ENCODE results near the gene SMCO2. TPM values are rescaled to one million over a fixed set of nuclear protein-coding genes. Genes with fewer than 3 reads are reported as not detected.
A peak's percentile ranks its signal among the peaks of the same experiment; 100 is the strongest.

Gene SMCO2
- total and polyA plus RNA-seq, 9 of the 15 experiments (the other 6 are each of a cell fraction or from before 2014, with no cell fraction given): not detected

- no peak for TF ChIP-seq CREB1 (IDR thresholded peaks at IDR 0.05)
- no peak; the same call in 1 of the 2 replicates for TF ChIP-seq CREB1 (CRISPR knock-in tag; IDR thresholded peaks at IDR 0.05)
- no peak for TF ChIP-seq ZNF584 (CRISPR knock-in tag; IDR thresholded peaks at IDR 0.05; ENCODE audit: low read depth)
- no peak for TF ChIP-seq SIRT6 (IDR thresholded peaks at IDR 0.05; ENCODE audit: low read depth, low read length)
- TF ChIP-seq OTX1 (CRISPR knock-in tag; IDR thresholded peaks at IDR 0.05): 0 out of 2 replicates have a peak, but pooled peaks have one; percentile 36
- no peak for TF ChIP-seq RFX7 (CRISPR knock-in tag; IDR thresholded peaks at IDR 0.05)
- TF ChIP-seq SETDB1 (IDR thresholded peaks at IDR 0.05; ENCODE audit: low read length): no peak
- TF ChIP-seq ELK3 (CRISPR knock-in tag; IDR thresholded peaks at IDR 0.05): no peak
- TF ChIP-seq GABPA (tag; conservative IDR thresholded peaks at IDR 0.05; ENCODE audit: low read depth): peak; percentile 61
- TF ChIP-seq BDP1 (IDR thresholded peaks at IDR 0.05; ENCODE audit: insufficient read depth, insufficient read length): no peak
- no peak for TF ChIP-seq NUFIP1 (IDR thresholded peaks at IDR 0.05; ENCODE audit: partially characterized antibody)
- no peak for TF ChIP-seq MEF2D (tag; conservative IDR thresholded peaks at IDR 0.05; ENCODE audit: low read depth)
- no peak for TF ChIP-seq ZNF780A (CRISPR knock-in tag; IDR thresholded peaks at IDR 0.05)
- no peak for TF ChIP-seq SMARCB1 (IDR thresholded peaks at IDR 0.05; ENCODE audit: insufficient read length, low read depth)
- TF ChIP-seq RERE (CRISPR knock-in tag; IDR thresholded peaks at IDR 0.05; ENCODE audit: borderline replicate concordance): no peak
- TF ChIP-seq TFAP4 (CRISPR knock-in tag; IDR thresholded peaks at IDR 0.05; ENCODE audit: borderline replicate concordance): peak; percentile 45; the same call in 1 of the 2 replicates
- no peak for TF ChIP-seq HES1 (IDR thresholded peaks at IDR 0.05; ENCODE audit: low read depth)
- TF ChIP-seq TAF1 (IDR thresholded peaks at IDR 0.05; ENCODE audit: control insufficient read depth, extremely low read depth, insufficient read depth, low read length, severe bottlenecking): peak; percentile 25
- no peak for TF ChIP-seq FOXJ3 (CRISPR knock-in tag; IDR thresholded peaks at IDR 0.05)
- no peak for TF ChIP-seq HEY1 (CRISPR knock-in tag; IDR thresholded peaks at IDR 0.05; ENCODE audit: borderline replicate concordance)
Measured at GRCh38 chr12:27523642-27524493, 77.3 kb downstream of the SMCO2 start, which contains the start of gene PPFIBP1 (continued).

Data from K562 (cell line).